GM12878 (cell line): Measurements from ENCODE around the gene NTF3. TPM values are rescaled to one million over a fixed set of nuclear protein-coding genes. Genes with fewer than 3 reads are reported as not detected.

ENCODE experiments used
- ATAC-seq: fragments of 200-7000 bp; cut with Tn5 transposase; 3 replicates; pipeline ENCODE4 v1.9.1; 2020; ENCODE audit warnings: mild to moderate bottlenecking, moderate library complexity
- BruUV-seq: library from RNA; stranded (reverse); fragments of 400-500 nt; replicated peaks from 2 replicates; lab custom pipeline; 2021; lab: Mats Ljungman, UMichigan
- CTCF ChIA-PET: fragments of 300-600 bp; sonication (Branson Sonifier 250); formaldehyde crosslinking; extraction: SDS; loops from one replicate; lab custom pipeline; 2021; ENCODE audit warnings: inconsistent platforms; lab: Yijun Ruan, JAX
- POLR2A ChIA-PET: fragments of 350-600 bp; formaldehyde crosslinking; extraction: SDS; loops from one replicate; lab custom pipeline; 2021; ENCODE audit warnings: inconsistent platforms; lab: Charles Lee
- RAD21 ChIA-PET: fragments of 300-600 bp; sonication (Branson Sonifier 250); formaldehyde crosslinking; loops from one replicate; lab custom pipeline; 2023; ENCODE audit warnings: antibody characterized with exemption; ENCODE audit not compliant: unreplicated experiment; lab: Charles Lee
- SMC1A ChIA-PET: fragments of 300-600 bp; sonication (Branson Sonifier 250); formaldehyde crosslinking; loops from one replicate; lab custom pipeline; 2023; ENCODE audit not compliant: unreplicated experiment, uncharacterized antibody; lab: Charles Lee
- DNase-seq: peaks from one replicate; pipeline ENCODE4 v3.0.0-alpha.2; 2011; ENCODE audit warnings: low read depth, low spot score
- FAIRE-seq: peaks from 3 replicates; lab custom pipeline; 2011; peaks lifted over from hg19 to GRCh38; lab: Jason Lieb, UNC
- H2AFZ ChIP-seq: 2 replicates; pipeline ENCODE4 v1.6.0; 2011; ENCODE audit warnings: low read depth, low read length, control low read depth; ENCODE audit not compliant: control insufficient read depth
- H3K27ac ChIP-seq: 2 replicates; pipeline ENCODE4 v1.5.1; 2011; ENCODE audit warnings: control low read depth; ENCODE audit not compliant: control insufficient read depth, insufficient read depth
- H3K27me3 ChIP-seq, 2 experiments: replicated peaks in 1 of 2; 2 replicates each; pipeline versions ENCODE4 v1.6.0 to v1.6.1; 2011; ENCODE audit warnings: low read length in 1 of 2; ENCODE audit not compliant: control insufficient read depth in 2 of 2, insufficient read depth in 2 of 2
- H3K36me3 ChIP-seq, 2 experiments: 2 replicates each; pipeline ENCODE4 v1.5.1; 2011; ENCODE audit warnings: low read length in 1 of 2; ENCODE audit not compliant: control insufficient read depth in 2 of 2, insufficient read depth in 2 of 2
- H3K4me1 ChIP-seq: 2 replicates; pipeline ENCODE4 v1.6.1; 2011; ENCODE audit warnings: mild to moderate bottlenecking, low read length, moderate library complexity, mixed read lengths; ENCODE audit not compliant: control insufficient read depth, insufficient read depth
- H3K4me2 ChIP-seq: 2 replicates; pipeline ENCODE4 v1.6.0; 2011; ENCODE audit warnings: control low read depth; ENCODE audit not compliant: control insufficient read depth, insufficient read depth
- H3K4me3 ChIP-seq: fragments of 200-600 bp; sonication (generic); 2 replicates; pipeline ENCODE4 v1.5.1; 2016
- H3K79me2 ChIP-seq: 2 replicates; pipeline ENCODE4 v1.6.0; 2011; ENCODE audit warnings: low read length; ENCODE audit not compliant: control insufficient read depth, insufficient read depth
- H3K9ac ChIP-seq: 2 replicates; pipeline ENCODE4 v1.8.0; 2011; ENCODE audit warnings: low read length, control low read depth, mixed read lengths; ENCODE audit not compliant: control insufficient read depth, insufficient read depth
- H3K9me3 ChIP-seq: replicated peaks from 3 replicates; pipeline ENCODE4 v1.5.1; 2011; ENCODE audit warnings: mild to moderate bottlenecking, low read length; ENCODE audit not compliant: control insufficient read depth, insufficient read depth
- H4K20me1 ChIP-seq: 2 replicates; pipeline ENCODE4 v1.6.0; 2011; ENCODE audit not compliant: control insufficient read depth, insufficient read depth
- CUX1 ChIP-seq: IDR thresholded peaks from 2 replicates; pipeline ENCODE4 v1.6.1; 2012; ENCODE audit warnings: improper control_type of control experiment, low read depth, low read length; ENCODE audit not compliant: insufficient replicate concordance
- DPF2 ChIP-seq: fragments of 450-650 bp; IDR thresholded peaks from 2 replicates; pipeline ENCODE4 v1.6.1; 2017; ENCODE audit warnings: mild to moderate bottlenecking
- FOXM1 ChIP-seq: IDR thresholded peaks from 2 replicates; pipeline ENCODE4 v1.6.1; 2012; ENCODE audit warnings: low read depth, mild to moderate bottlenecking, inconsistent platforms, low read length, moderate library complexity
- IKZF1 ChIP-seq: fragments of 450-650 bp; conservative IDR thresholded peaks from 2 replicates; pipeline ENCODE4 v1.6.1; 2017; ENCODE audit warnings: antibody characterized with exemption, mild to moderate bottlenecking
- KAT2A ChIP-seq: conservative IDR thresholded peaks from 2 replicates; pipeline ENCODE4 v1.6.1; 2011; ENCODE audit warnings: low read depth, low read length; ENCODE audit not compliant: control insufficient read depth
- NFYB ChIP-seq: IDR thresholded peaks from 2 replicates; pipeline ENCODE4 v1.6.1; 2011; ENCODE audit warnings: low read depth, mild to moderate bottlenecking, low read length, improper control_type of control experiment, moderate library complexity; ENCODE audit not compliant: insufficient read depth
- PML ChIP-seq: IDR thresholded peaks from 2 replicates; pipeline ENCODE4 v1.6.1; 2012; ENCODE audit warnings: low read length, inconsistent platforms
- SIN3A ChIP-seq: IDR thresholded peaks from 2 replicates; pipeline ENCODE4 v1.6.1; 2012; ENCODE audit warnings: low read depth, low read length, improper control_type of control experiment
- YY1 ChIP-seq: IDR thresholded peaks from 2 replicates; pipeline ENCODE4 v1.6.1; 2011; ENCODE audit warnings: low read depth, mild to moderate bottlenecking, low read length
- ZNF207 ChIP-seq: fragments of 450-650 bp; IDR thresholded peaks from 2 replicates; pipeline ENCODE4 v1.6.1; 2014; ENCODE audit warnings: antibody characterized with exemption, mild to moderate bottlenecking, borderline replicate concordance
- ZNF217 ChIP-seq: fragments of 450-650 bp; IDR thresholded peaks from 2 replicates; pipeline ENCODE4 v1.6.1; 2017; ENCODE audit warnings: antibody characterized with exemption, mild to moderate bottlenecking
- WGBS: methylation state at CpG from one replicate; pipeline ENCODE4 v1.1.6; 2016; ENCODE audit warnings: low lambda C conversion rate; ENCODE audit not compliant: insufficient replicate concordance, insufficient coverage; ENCODE audit errors: missing lambda C conversion rate; 5-methylcytosine and 5-hydroxymethylcytosine counted together
- in situ Hi-C: fragments of 300-500 bp; cut with MboI; formaldehyde crosslinking; loops from 9 replicates; pipeline ENCODE4 v1.14.3; 2018; ENCODE audit warnings: mixed read lengths
- intact Hi-C: fragments of 100-400 bp; cut with micrococcal nuclease; formaldehyde crosslinking; loops from one replicate; pipeline ENCODE4 v1.14.2; 2022; ENCODE audit not compliant: unreplicated experiment
- polyA plus RNA-seq, 11 experiments: library from polyadenylated mRNA; depleted of rRNA in 4 of 11; unstranded in 6 of 11; stranded (reverse) in 5 of 11; fragments of >200 nt; fragmentation: Nextera tagmentation in 4 of 11; fragmentation: Illumina TruSeq in 1 of 11; extraction: Ambion mirVana in 4 of 11; extraction: Trizol in 1 of 11; gene quantifications; 1 replicate in 1 of 11; 2 replicates in 10 of 11; pipeline versions ENCODE4 v1.2.1 to v1.2.3, GENCODE V29; 2011 to 2016; ENCODE audit warnings: inconsistent platforms in 2 of 11, missing spikeins in 2 of 11, low read depth in 1 of 11
- total RNA-seq, 4 experiments: library from RNA; depleted of rRNA in 3 of 4; stranded (reverse); fragments of >200 nt in 3 of 4; fragmentation: Illumina TruSeq in 1 of 4; extraction: Trizol in 1 of 4; gene quantifications; 2 replicates each; pipeline versions ENCODE4 v1.2.1 to v1.2.3, GENCODE V29; 2013 to 2021
- TF ChIP-seq, protein P1 (sequence below): IDR thresholded peaks from 2 replicates; pipeline ENCODE4 v1.6.1; 2012; ENCODE audit warnings: low read depth, low read length, improper control_type of control experiment

The NTF3 gene
- total and polyA plus RNA-seq, 10 of the 15 experiments (the other 5 are each of a cell fraction or from before 2014, with no cell fraction given), result 0.07 TPM; not detected in 9

DNA sequence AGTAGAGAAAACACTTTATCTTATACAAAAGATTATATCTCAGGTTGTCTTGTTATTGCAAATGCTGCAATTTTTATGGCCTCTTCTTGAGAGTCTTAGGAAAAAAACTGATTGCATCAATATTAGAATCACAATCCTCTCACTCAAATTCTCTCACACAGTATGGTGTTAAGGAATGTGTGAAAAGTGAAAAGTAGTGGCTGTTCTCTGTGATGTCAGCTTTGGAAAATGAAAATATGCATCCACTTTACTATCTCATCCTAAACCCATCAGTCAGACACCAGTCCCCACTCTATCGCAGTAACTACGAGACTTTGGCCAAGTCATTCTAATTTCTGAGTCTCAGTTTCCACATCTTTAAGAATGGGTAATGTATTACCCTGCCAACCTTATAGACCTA, 32.6 kb upstream of the NTF3 start:
- H3K27me3 ChIP-seq, result peaks cover 0 to 2% of the 10 kb centered on the region in 2 experiments; a peak in 3 of 4 replicates
- no peak for ATAC-seq
- H2AFZ ChIP-seq, result no peak overlapping the region
- no peaks in the 10 kb centered on the region for H3K9me3 ChIP-seq
- no peaks in the 10 kb centered on the region for H3K79me2 ChIP-seq
- no peaks in the 10 kb centered on the region for H4K20me1 ChIP-seq
- BruUV-seq, result no TSS peak
- H3K27ac ChIP-seq, result no peak overlapping the region
- no peak for DNase-seq
- H3K9ac ChIP-seq, result no peak overlapping the region
- no peak overlapping the region for H3K4me2 ChIP-seq
- CTCF ChIA-PET, result no interaction called here
- H3K36me3 ChIP-seq, result no peaks in the 10 kb centered on the region
- intact Hi-C loops (no loop called here), in situ Hi-C loops (no loop called here)
- H3K4me1 ChIP-seq, result no peaks in the 10 kb centered on the region
- RAD21 ChIA-PET, result no interaction called here
- 0% methylated on average over 2 of the region's 2 CpGs for WGBS
- no peak for FAIRE-seq
- SMC1A ChIA-PET, result no interaction called here
- POLR2A ChIA-PET, result no interaction called here
- TF ChIP-seq DPF2 (no peak), ZNF217 (no peak), ZNF207 (no peak), IKZF1 (no peak), YY1 (no peak)
- H3K4me3 ChIP-seq, result no peak overlapping the region

- no peak for DNase-seq
- WGBS, result 4% methylated on average over 8 of the region's 8 CpGs
- CTCF ChIA-PET, result no interaction called here
- ATAC-seq, result no peak
- Histone ChIP-seq H3K9ac (no peak overlapping the region), H4K20me1 (no peaks in the 10 kb centered on the region), H3K4me3 (no peak overlapping the region), H3K79me2 (no peaks in the 10 kb centered on the region), H2AFZ (no peak overlapping the region), H3K36me3 (no peaks in the 10 kb centered on the region), H3K27me3 (peaks cover 0 to 2% of the 10 kb centered on the region in 2 experiments; a peak in 3 of 4 replicates), H3K4me2 (no peak overlapping the region), H3K4me1 (no peaks in the 10 kb centered on the region), H3K27ac (no peak overlapping the region), H3K9me3 (no peaks in the 10 kb centered on the region)
- intact Hi-C loops (no loop called here), in situ Hi-C loops (no loop called here)
- FAIRE-seq, result no peak
- no TSS peak for BruUV-seq
- POLR2A ChIA-PET, result no interaction called here
- SMC1A ChIA-PET, result no interaction called here
- RAD21 ChIA-PET, result no interaction called here
- TF ChIP-seq FOXM1, result no peak
- no peak for TF ChIP-seq SIN3A
- TF ChIP-seq, protein P1, sequence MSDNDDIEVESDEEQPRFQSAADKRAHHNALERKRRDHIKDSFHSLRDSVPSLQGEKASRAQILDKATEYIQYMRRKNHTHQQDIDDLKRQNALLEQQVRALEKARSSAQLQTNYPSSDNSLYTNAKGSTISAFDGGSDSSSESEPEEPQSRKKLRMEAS, result no peak
- TF ChIP-seq NFYB, result no peak
- no peak for TF ChIP-seq CUX1
- no peak for TF ChIP-seq PML
- TF ChIP-seq KAT2A, result no peak
These were observed 29.6 kb upstream of the NTF3 start for GRCh38 chr12:5402009-5402935.
